ENCODE data around the gene POLR3C.

DNA sequence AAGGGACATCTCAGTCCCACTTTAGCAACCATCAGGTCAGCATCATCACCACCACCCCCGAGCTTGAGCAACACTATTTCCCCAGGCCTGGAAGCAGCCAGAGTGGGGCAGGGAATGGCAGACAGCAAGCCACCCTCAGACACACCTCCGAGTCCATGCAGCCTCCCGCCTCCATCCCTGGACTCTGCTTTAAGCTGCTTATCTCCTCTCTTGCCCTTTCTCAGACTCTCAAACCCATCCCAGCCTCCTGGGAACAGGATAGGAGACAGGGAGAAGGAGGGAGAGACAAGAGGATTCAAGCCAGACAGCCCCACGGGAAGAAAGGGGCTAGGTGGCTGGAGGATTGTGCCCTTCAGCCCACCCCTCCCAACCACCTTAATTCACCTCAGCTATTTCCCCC, 33.2 kb downstream of the POLR3C start:
- TF ChIP-seq, protein P1, sequence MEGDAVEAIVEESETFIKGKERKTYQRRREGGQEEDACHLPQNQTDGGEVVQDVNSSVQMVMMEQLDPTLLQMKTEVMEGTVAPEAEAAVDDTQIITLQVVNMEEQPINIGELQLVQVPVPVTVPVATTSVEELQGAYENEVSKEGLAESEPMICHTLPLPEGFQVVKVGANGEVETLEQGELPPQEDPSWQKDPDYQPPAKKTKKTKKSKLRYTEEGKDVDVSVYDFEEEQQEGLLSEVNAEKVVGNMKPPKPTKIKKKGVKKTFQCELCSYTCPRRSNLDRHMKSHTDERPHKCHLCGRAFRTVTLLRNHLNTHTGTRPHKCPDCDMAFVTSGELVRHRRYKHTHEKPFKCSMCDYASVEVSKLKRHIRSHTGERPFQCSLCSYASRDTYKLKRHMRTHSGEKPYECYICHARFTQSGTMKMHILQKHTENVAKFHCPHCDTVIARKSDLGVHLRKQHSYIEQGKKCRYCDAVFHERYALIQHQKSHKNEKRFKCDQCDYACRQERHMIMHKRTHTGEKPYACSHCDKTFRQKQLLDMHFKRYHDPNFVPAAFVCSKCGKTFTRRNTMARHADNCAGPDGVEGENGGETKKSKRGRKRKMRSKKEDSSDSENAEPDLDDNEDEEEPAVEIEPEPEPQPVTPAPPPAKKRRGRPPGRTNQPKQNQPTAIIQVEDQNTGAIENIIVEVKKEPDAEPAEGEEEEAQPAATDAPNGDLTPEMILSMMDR (IDR thresholded peaks at IDR 0.05) = no peak
- no peak for TF ChIP-seq TP53 (CRISPR knock-in tag; IDR thresholded peaks at IDR 0.05)
